HEK293 (cell line): ENCODE measurements around the gene CDC42EP1.
"Not testable (repeated sequence)": the region's sequence is repeated elsewhere in the genome, so short reads cannot be mapped to it uniquely, and the experiment has no call there.

Experiments
- CTCF ChIA-PET: fragments of 350-600 bp; formaldehyde crosslinking; extraction: SDS; loops from one replicate; lab custom pipeline; 2021; ENCODE audit warnings: antibody characterized with exemption; lab: Yijun Ruan, JAX
- POLR2A ChIA-PET: fragments of 300-600 bp; formaldehyde crosslinking; extraction: SDS; loops from one replicate; lab custom pipeline; 2020; ENCODE audit warnings: antibody characterized with exemption, inconsistent platforms; lab: Yijun Ruan, JAX
- H3K27ac ChIP-seq: fragments of 200-500 bp; sonication (Bioruptor generic); 2 replicates; pipeline ENCODE4 v1.5.1; 2014; ENCODE audit warnings: low read depth, low read length, control low read depth, inconsistent platforms; ENCODE audit errors: extremely low read depth
- H3K36me3 ChIP-seq, 2 experiments: fragments of 200-500 bp in 1 of 2; sonication (Bioruptor generic) in 1 of 2; 1 replicate in 1 of 2; 2 replicates in 1 of 2; pipeline ENCODE4 v1.5.1; 2014 to 2017; ENCODE audit warnings: inconsistent platforms in 2 of 2, low read length in 2 of 2; ENCODE audit not compliant: control insufficient read depth in 2 of 2, insufficient read depth in 1 of 2
- H3K4me1 ChIP-seq: fragments of 200-500 bp; sonication (Bioruptor generic); 2 replicates; pipeline ENCODE4 v1.5.1; 2014; ENCODE audit warnings: mild to moderate bottlenecking, low read length, inconsistent platforms; ENCODE audit not compliant: control insufficient read depth, insufficient read depth
- H3K4me3 ChIP-seq: 2 replicates; pipeline ENCODE4 v1.5.1; 2011; ENCODE audit warnings: low read depth, mild to moderate bottlenecking, control low read depth, low read length, moderate library complexity
- H3K9me3 ChIP-seq: fragments of 200-500 bp; sonication (Bioruptor generic); 2 replicates; pipeline ENCODE4 v1.5.1; 2014; ENCODE audit warnings: low read depth, low read length, inconsistent platforms; ENCODE audit not compliant: control insufficient read depth, insufficient read depth
- KLF7 ChIP-seq: fragments of 450-650 bp; formaldehyde crosslinking; IDR thresholded peaks from 2 replicates; pipeline ENCODE4 v1.5.1; 2016; ENCODE audit warnings: missing biosample characterization, missing genetic modification characterization, borderline replicate concordance
- KLF8 ChIP-seq: fragments of 450-650 bp; formaldehyde crosslinking; IDR thresholded peaks from 2 replicates; pipeline ENCODE4 v1.5.1; 2016; ENCODE audit warnings: missing biosample characterization, missing genetic modification characterization
- PBX3 ChIP-seq: sonication (generic); formaldehyde crosslinking; IDR thresholded peaks from 2 replicates; pipeline ENCODE4 v1.8.1; 2022; ENCODE audit warnings: mild to moderate bottlenecking, moderate library complexity, missing genetic modification reagents
- ZBTB11 ChIP-seq: fragments of 450-650 bp; formaldehyde crosslinking; conservative IDR thresholded peaks from 2 replicates; pipeline ENCODE4 v1.5.1; 2016; ENCODE audit warnings: low read depth, missing biosample characterization, missing genetic modification characterization
- ZBTB17 ChIP-seq: fragments of 450-650 bp; formaldehyde crosslinking; IDR thresholded peaks from 2 replicates; pipeline ENCODE4 v1.5.1; 2016; ENCODE audit warnings: missing biosample characterization, missing genetic modification characterization
- ZBTB49 ChIP-seq: fragments of 450-650 bp; formaldehyde crosslinking; IDR thresholded peaks from 2 replicates; pipeline ENCODE4 v1.5.1; 2016; ENCODE audit warnings: missing biosample characterization, missing genetic modification characterization, low read depth
- ZNF121 ChIP-seq: fragments of 450-650 bp; formaldehyde crosslinking; IDR thresholded peaks from 2 replicates; pipeline ENCODE4 v1.5.1; 2016; ENCODE audit warnings: missing biosample characterization, missing genetic modification characterization
- ZNF433 ChIP-seq: fragments of 450-650 bp; formaldehyde crosslinking; IDR thresholded peaks from 2 replicates; pipeline ENCODE4 v1.5.1; 2016; ENCODE audit warnings: missing biosample characterization, missing genetic modification characterization, low read depth
- ZNF513 ChIP-seq: fragments of 450-650 bp; IDR thresholded peaks from 2 replicates; pipeline ENCODE4 v1.5.1; 2018; ENCODE audit warnings: missing biosample characterization, missing genetic modification characterization
- ZNF558 ChIP-seq: fragments of 450-650 bp; formaldehyde crosslinking; IDR thresholded peaks from 2 replicates; pipeline ENCODE4 v1.5.1; 2016; ENCODE audit warnings: missing biosample characterization, missing genetic modification characterization
- ZNF639 ChIP-seq: fragments of 450-650 bp; formaldehyde crosslinking; IDR thresholded peaks from 2 replicates; pipeline ENCODE4 v1.5.1; 2016; ENCODE audit warnings: missing biosample characterization, missing genetic modification characterization
- ZNF785 ChIP-seq: fragments of 450-650 bp; formaldehyde crosslinking; IDR thresholded peaks from 2 replicates; pipeline ENCODE4 v1.5.1; 2016; ENCODE audit warnings: missing biosample characterization, missing genetic modification characterization

CDC42EP1 gene

GRCh38 chr22:37538590-37539357, 21.5 kb upstream of the CDC42EP1 start (continued):
- TF ChIP-seq ZBTB17 (tag by site-specific recombination) = peak; percentile 85
- TF ChIP-seq ZBTB11 (tag by site-specific recombination) = peak; percentile 93
- peak; percentile 68; the same call in 1 of the 2 replicates for TF ChIP-seq KLF8 (tag by site-specific recombination)
- no peak for TF ChIP-seq ZNF433 (tag by site-specific recombination)
- no peak for TF ChIP-seq ZNF785
- TF ChIP-seq ZNF639 (tag by site-specific recombination) = peak; percentile 54; the same call in 1 of the 2 replicates
- TF ChIP-seq ZNF513 = no peak
- TF ChIP-seq PBX3 (CRISPR knock-in tag) = no peak; the same call in 1 of the 2 replicates
- TF ChIP-seq ZBTB49 (tag by site-specific recombination) = no peak
- TF ChIP-seq KLF7 (tag by site-specific recombination) = no peak
- TF ChIP-seq ZNF558 (tag by site-specific recombination) = no peak

GRCh38 chr22:37539790-37540189, 20.5 kb upstream of the CDC42EP1 start:
- POLR2A ChIA-PET = interaction anchor here (0.9 to 2.1 kb wide), 6 partner anchors 20 to 53 kb away, joined by 3 to 6 read pairs (median 4); no protein-coding TSS in a partner anchor
- not testable (repeated sequence) for H3K9me3 ChIP-seq, H3K36me3 ChIP-seq, H3K27ac ChIP-seq, H3K4me3 ChIP-seq, H3K4me1 ChIP-seq
- TF ChIP-seq ZNF121 = peak; percentile 98
- CTCF ChIA-PET = interaction anchor here (0.6 to 16.7 kb wide), 34 partner anchors 11 to 510 kb away, joined by 3 to 608 read pairs (median 4); partner anchors contain the start of gene CDC42EP1
